ENCODE measurements around the gene BEST4. TPM values are rescaled to one million over a fixed set of nuclear protein-coding genes. Genes with fewer than 3 reads are reported as not detected.
A peak's percentile ranks its signal among the peaks of the same experiment; 100 is the strongest.

Gene BEST4
- total and polyA plus RNA-seq, 2 donors (not counting 1 experiment from before 2014, with no cell fraction given) = 0.30 to 1.3 TPM

GRCh38 chr1:44834328-44834727, 46.4 kb upstream of the BEST4 start:
- H3K27me3 Mint-ChIP-seq = peaks cover under 1% of the 10 kb centered on the region
- H3K27ac Mint-ChIP-seq = peak overlapping the region; percentile 37
- H4K20me1 ChIP-seq (ENCODE audit: control insufficient read depth, insufficient read depth, low read length, poor library complexity, severe bottlenecking) = no peaks in the 10 kb centered on the region
- H3K9ac ChIP-seq (ENCODE audit: low read length) = no peak overlapping the region
- TF ChIP-seq EZH2 (IDR thresholded peaks at IDR 0.05; ENCODE audit: borderline replicate concordance, insufficient read depth, low read depth, low read length, poor library complexity, severe bottlenecking) = no peak
- TF ChIP-seq, protein P1, sequence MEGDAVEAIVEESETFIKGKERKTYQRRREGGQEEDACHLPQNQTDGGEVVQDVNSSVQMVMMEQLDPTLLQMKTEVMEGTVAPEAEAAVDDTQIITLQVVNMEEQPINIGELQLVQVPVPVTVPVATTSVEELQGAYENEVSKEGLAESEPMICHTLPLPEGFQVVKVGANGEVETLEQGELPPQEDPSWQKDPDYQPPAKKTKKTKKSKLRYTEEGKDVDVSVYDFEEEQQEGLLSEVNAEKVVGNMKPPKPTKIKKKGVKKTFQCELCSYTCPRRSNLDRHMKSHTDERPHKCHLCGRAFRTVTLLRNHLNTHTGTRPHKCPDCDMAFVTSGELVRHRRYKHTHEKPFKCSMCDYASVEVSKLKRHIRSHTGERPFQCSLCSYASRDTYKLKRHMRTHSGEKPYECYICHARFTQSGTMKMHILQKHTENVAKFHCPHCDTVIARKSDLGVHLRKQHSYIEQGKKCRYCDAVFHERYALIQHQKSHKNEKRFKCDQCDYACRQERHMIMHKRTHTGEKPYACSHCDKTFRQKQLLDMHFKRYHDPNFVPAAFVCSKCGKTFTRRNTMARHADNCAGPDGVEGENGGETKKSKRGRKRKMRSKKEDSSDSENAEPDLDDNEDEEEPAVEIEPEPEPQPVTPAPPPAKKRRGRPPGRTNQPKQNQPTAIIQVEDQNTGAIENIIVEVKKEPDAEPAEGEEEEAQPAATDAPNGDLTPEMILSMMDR (IDR thresholded peaks at IDR 0.05) = no peak
- no peak overlapping the region for H3K4me3 Mint-ChIP-seq
- no peak overlapping the region for H3K27ac ChIP-seq (ENCODE audit: low read length in 2 of 2)
- peaks cover 0 to 7% of the 10 kb centered on the region in 2 donors for H3K4me1 ChIP-seq (ENCODE audit: control insufficient read depth in 2 of 2, insufficient read depth in 2 of 2, low read length in 2 of 2)
- H3K4me1 Mint-ChIP-seq = peaks cover 11% of the 10 kb centered on the region
- no peaks in the 10 kb centered on the region for H3K79me2 ChIP-seq (ENCODE audit: control insufficient read depth, insufficient read depth, low read length)
- no peak overlapping the region for H3K4me3 ChIP-seq (ENCODE audit: control extremely low read depth in 1 of 5, extremely low read depth in 1 of 5, insufficient read depth in 1 of 5, low read depth in 2 of 5, low read length in 4 of 5)
- no peak for DNase-seq
- CTCF ChIA-PET = interaction anchor here (1.1 to 3.0 kb wide), 5 partner anchors 9 to 41 kb away, joined by 3 to 10 read pairs (median 8); partner anchors contain the start of gene PLK3
- H2AFZ ChIP-seq (ENCODE audit: insufficient read depth, low read depth, low read length, poor library complexity, severe bottlenecking) = no peak overlapping the region
- POLR2A ChIA-PET = interaction anchor here (0.6 to 1.4 kb wide), 3 partner anchors 34 to 179 kb away, joined by 4 to 7 read pairs (median 7); partner anchors contain the start of gene PLK3
- no peak overlapping the region for H3K4me2 ChIP-seq (replicated peaks; ENCODE audit: low read depth, low read length, poor library complexity, severe bottlenecking)
- H3K9me3 Mint-ChIP-seq (ENCODE audit: insufficient read depth) = no peaks in the 10 kb centered on the region
- WGBS (ENCODE audit: insufficient coverage) = 62% methylated on average over 5 of the region's 7 CpGs
- H3K9me3 ChIP-seq (ENCODE audit: control extremely low read depth in 1 of 3, control insufficient read depth in 2 of 3, insufficient read depth in 1 of 3, low read length in 2 of 3) = no peaks in the 10 kb centered on the region
- intact Hi-C loops (cut with micrococcal nuclease) = no loop called here
- H3K27me3 ChIP-seq (replicated peaks in 1 of 4; ENCODE audit: control extremely low read depth in 1 of 4, control insufficient read depth in 3 of 4, insufficient read depth in 4 of 4, low read length in 3 of 4) = no peaks in the 10 kb centered on the region
- no peaks in the 10 kb centered on the region for H3K36me3 ChIP-seq (replicated peaks in 1 of 2; ENCODE audit: control extremely low read depth in 1 of 2, control insufficient read depth in 1 of 2, extremely low read depth in 1 of 2, insufficient read depth in 2 of 2, low read length in 1 of 2)
- ATAC-seq (ENCODE audit: low read depth) = no peak

DNA sequence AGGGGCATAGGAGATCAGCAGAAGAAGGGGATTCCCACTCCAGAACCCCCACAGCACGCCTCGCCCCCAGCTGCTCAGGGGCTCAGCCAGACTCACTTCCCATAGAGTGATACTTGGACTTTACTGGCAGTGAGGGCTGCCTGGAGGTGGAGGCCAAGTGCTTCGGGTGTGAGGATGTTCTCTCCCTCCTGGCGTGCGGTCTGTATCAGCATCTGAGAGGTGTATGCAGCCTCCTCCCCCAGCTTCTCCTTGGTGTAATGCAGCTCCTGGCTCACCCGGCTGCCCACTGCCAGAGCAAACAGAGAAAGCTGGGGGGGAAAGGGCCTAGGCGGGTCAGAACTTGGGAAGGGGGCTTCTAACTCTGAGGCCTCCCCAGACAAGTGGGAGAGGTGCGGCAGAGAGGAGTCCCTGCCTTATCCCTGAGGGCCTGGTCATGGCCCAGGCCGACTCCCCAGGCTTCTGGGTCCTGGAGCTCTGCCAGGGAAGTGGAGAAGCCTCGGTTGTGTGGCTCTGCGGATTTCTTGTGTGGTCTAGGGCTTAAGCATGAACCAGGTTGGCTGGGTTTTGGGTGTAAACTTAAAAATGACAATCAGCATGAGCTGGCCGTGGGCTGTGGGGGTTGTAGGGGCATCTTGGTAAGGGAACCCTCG, 44.2 kb upstream of the BEST4 start:
- intact Hi-C loops (cut with micrococcal nuclease) = no loop called here
- CTCF ChIA-PET = interaction anchor here (1.5 kb wide), 1 partner anchor 32 kb away, joined by 4 read pairs; the partner anchor contains the start of gene PLK3

More for the DNA sequence above, 44.2 kb upstream of the BEST4 start:
- Histone ChIP-seq H3K9ac (ENCODE audit: low read length) (no peak overlapping the region), H3K36me3 (replicated peaks in 1 of 2; ENCODE audit: control extremely low read depth in 1 of 2, control insufficient read depth in 1 of 2, extremely low read depth in 1 of 2, insufficient read depth in 2 of 2, low read length in 1 of 2) (no peaks in the 10 kb centered on the region), H3K9me3 (ENCODE audit: control extremely low read depth in 1 of 3, control insufficient read depth in 2 of 3, insufficient read depth in 1 of 3, low read length in 2 of 3) (peaks cover 0 to under 1% (median 0%) of the 10 kb centered on the region in 3 donors), H4K20me1 (ENCODE audit: control insufficient read depth, insufficient read depth, low read length, poor library complexity, severe bottlenecking) (no peaks in the 10 kb centered on the region), H3K4me1 (ENCODE audit: control insufficient read depth in 2 of 2, insufficient read depth in 2 of 2, low read length in 2 of 2) (peaks cover 0 to 7% of the 10 kb centered on the region in 2 donors), H2AFZ (ENCODE audit: insufficient read depth, low read depth, low read length, poor library complexity, severe bottlenecking) (no peak overlapping the region), H3K79me2 (ENCODE audit: control insufficient read depth, insufficient read depth, low read length) (no peaks in the 10 kb centered on the region), H3K27me3 (replicated peaks in 1 of 4; ENCODE audit: control extremely low read depth in 1 of 4, control insufficient read depth in 3 of 4, insufficient read depth in 4 of 4, low read length in 3 of 4) (no peaks in the 10 kb centered on the region), H3K27ac (ENCODE audit: low read length in 2 of 2) (no peak overlapping the region), H3K4me2 (replicated peaks; ENCODE audit: low read depth, low read length, poor library complexity, severe bottlenecking) (no peak overlapping the region), H3K4me3 (ENCODE audit: control extremely low read depth in 1 of 5, extremely low read depth in 1 of 5, insufficient read depth in 1 of 5, low read depth in 2 of 5, low read length in 4 of 5) (no peak overlapping the region)
- TF ChIP-seq, protein P1 (IDR thresholded peaks at IDR 0.05) = no peak
- Mint-ChIP-seq H3K27me3 (no peaks in the 10 kb centered on the region), H3K4me1 (peaks cover 11% of the 10 kb centered on the region), H3K9me3 (ENCODE audit: insufficient read depth) (no peaks in the 10 kb centered on the region), H3K4me3 (no peak overlapping the region), H3K27ac (no peak overlapping the region)
- WGBS (ENCODE audit: insufficient coverage) = 65% methylated on average over 7 of the region's 13 CpGs
- POLR2A ChIA-PET = no interaction called here
- ATAC-seq (ENCODE audit: low read depth) = no peak
- no peak for DNase-seq
